Bronchial epithelial cell (primary cell): Measurements from ENCODE around the gene GGTLC2. TPM values are rescaled to one million over a fixed set of nuclear protein-coding genes. Genes with fewer than 3 reads are reported as not detected.
"Not testable (repeated sequence)": the region's sequence is repeated elsewhere in the genome, so short reads cannot be mapped to it uniquely, and the experiment has no call there.

Source experiments
- DNase-seq: peaks from one replicate; pipeline ENCODE4 v3.0.0-alpha.2; 2010; ENCODE audit warnings: low read depth
- FAIRE-seq: peaks from 2 replicates; lab custom pipeline; 2011; peaks lifted over from hg19 to GRCh38; lab: Jason Lieb, UNC
- H3K27me3 ChIP-seq: 2 replicates; pipeline ENCODE4 v1.5.1; 2011; ENCODE audit warnings: low read length; ENCODE audit not compliant: control insufficient read depth, insufficient read depth
- H3K36me3 ChIP-seq: 2 replicates; pipeline ENCODE4 v1.5.1; 2011; ENCODE audit warnings: low read length; ENCODE audit not compliant: control insufficient read depth, insufficient read depth
- H3K4me3 ChIP-seq: 2 replicates; pipeline ENCODE4 v1.5.1; 2011; ENCODE audit warnings: mild to moderate bottlenecking, low read depth, low read length, control low read depth
- total RNA-seq: library from RNA; depleted of rRNA; stranded (reverse); fragments of >200 nt; gene quantifications from 2 replicates; pipeline ENCODE4 v1.2.1, GENCODE V29; 2014
- TF ChIP-seq, protein P1 (sequence below): IDR thresholded peaks from 2 replicates; pipeline ENCODE4 v1.5.1; 2011; ENCODE audit warnings: mild to moderate bottlenecking, moderate library complexity, low read length, control low read depth, inconsistent platforms; ENCODE audit not compliant: insufficient read depth, severe bottlenecking

GGTLC2 gene
- total RNA-seq, 1 donor from 2014 or later, result not detected

- DNase-seq (no peak), FAIRE-seq (peak; percentile 98)
- H3K36me3 ChIP-seq, result no peaks in the 10 kb centered on the region
- no peak overlapping the region for H3K4me3 ChIP-seq
- TF ChIP-seq, protein P1, sequence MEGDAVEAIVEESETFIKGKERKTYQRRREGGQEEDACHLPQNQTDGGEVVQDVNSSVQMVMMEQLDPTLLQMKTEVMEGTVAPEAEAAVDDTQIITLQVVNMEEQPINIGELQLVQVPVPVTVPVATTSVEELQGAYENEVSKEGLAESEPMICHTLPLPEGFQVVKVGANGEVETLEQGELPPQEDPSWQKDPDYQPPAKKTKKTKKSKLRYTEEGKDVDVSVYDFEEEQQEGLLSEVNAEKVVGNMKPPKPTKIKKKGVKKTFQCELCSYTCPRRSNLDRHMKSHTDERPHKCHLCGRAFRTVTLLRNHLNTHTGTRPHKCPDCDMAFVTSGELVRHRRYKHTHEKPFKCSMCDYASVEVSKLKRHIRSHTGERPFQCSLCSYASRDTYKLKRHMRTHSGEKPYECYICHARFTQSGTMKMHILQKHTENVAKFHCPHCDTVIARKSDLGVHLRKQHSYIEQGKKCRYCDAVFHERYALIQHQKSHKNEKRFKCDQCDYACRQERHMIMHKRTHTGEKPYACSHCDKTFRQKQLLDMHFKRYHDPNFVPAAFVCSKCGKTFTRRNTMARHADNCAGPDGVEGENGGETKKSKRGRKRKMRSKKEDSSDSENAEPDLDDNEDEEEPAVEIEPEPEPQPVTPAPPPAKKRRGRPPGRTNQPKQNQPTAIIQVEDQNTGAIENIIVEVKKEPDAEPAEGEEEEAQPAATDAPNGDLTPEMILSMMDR, result no peak
- no peaks in the 10 kb centered on the region for H3K27me3 ChIP-seq
Observed at GRCh38 chr22:22682196-22682595, 37.8 kb downstream of the GGTLC2 start.

GRCh38 chr22:22682807-22683667 is 38.6 kb downstream of the GGTLC2 start:
- H3K27me3 ChIP-seq, result no peaks in the 10 kb centered on the region
- DNase-seq (no peak), FAIRE-seq (no peak)
- H3K36me3 ChIP-seq, result no peaks in the 10 kb centered on the region
- TF ChIP-seq, protein P1, result no peak
- H3K4me3 ChIP-seq, result no peak overlapping the region

DNA sequence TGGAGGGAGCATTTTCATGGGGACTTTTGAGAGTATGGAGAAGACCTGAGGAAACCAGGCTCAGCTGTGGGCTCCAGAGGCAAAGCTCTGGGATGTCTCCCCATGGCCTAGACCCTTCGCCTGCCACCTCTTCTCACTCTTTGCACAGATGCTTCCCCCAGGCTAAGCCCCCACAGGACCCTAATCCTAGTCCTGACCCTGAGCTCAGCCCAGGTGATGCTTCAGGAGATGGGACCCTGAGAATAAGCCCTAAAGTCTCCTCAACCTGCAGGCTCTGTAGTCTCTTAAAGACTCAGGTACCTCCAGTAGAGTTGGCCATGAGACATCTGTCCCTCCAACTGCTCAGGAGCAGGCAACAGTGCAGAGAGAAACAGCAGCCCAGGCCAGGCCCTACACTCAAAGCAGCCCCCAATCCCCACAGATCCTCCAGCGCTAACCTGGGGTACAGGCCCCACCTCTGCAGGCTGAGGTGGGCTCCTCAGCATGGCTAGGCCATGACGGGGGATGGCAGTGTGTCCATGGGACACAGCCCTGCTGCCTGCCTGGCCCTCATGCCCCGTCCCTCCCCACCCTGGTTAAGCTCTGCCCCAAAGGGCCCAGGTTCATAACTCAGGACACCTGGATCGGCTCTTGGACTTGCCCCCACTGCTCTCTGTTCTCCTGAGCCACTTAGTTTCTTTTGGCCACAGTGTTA is 39.4 kb downstream of the GGTLC2 start:
- FAIRE-seq (no peak), DNase-seq (no peak)
- H3K27me3 ChIP-seq, result no peaks in the 10 kb centered on the region

GRCh38 chr22:22684580-22685561 is 40.5 kb downstream of the GGTLC2 start:
- Histone ChIP-seq H3K4me3 (no peak overlapping the region), H3K27me3 (no peaks in the 10 kb centered on the region), H3K36me3 (no peaks in the 10 kb centered on the region)
- DNase-seq (no peak), FAIRE-seq (peak; percentile 66)
- TF ChIP-seq, protein P1, result peak; percentile 47

More for the DNA sequence above, 39.4 kb downstream of the GGTLC2 start:
- Histone ChIP-seq H3K4me3 (no peak overlapping the region), H3K36me3 (no peaks in the 10 kb centered on the region)
- TF ChIP-seq, protein P1, result no peak

- no peak overlapping the region for H3K4me3 ChIP-seq
- FAIRE-seq, result no peak
- DNase-seq, result no peak
- TF ChIP-seq, protein P1, result no peak
- H3K36me3 ChIP-seq, result no peaks in the 10 kb centered on the region
- H3K27me3 ChIP-seq, result no peaks in the 10 kb centered on the region
Observed at GRCh38 chr22:22685586-22685985, 41.2 kb downstream of the GGTLC2 start.

DNA sequence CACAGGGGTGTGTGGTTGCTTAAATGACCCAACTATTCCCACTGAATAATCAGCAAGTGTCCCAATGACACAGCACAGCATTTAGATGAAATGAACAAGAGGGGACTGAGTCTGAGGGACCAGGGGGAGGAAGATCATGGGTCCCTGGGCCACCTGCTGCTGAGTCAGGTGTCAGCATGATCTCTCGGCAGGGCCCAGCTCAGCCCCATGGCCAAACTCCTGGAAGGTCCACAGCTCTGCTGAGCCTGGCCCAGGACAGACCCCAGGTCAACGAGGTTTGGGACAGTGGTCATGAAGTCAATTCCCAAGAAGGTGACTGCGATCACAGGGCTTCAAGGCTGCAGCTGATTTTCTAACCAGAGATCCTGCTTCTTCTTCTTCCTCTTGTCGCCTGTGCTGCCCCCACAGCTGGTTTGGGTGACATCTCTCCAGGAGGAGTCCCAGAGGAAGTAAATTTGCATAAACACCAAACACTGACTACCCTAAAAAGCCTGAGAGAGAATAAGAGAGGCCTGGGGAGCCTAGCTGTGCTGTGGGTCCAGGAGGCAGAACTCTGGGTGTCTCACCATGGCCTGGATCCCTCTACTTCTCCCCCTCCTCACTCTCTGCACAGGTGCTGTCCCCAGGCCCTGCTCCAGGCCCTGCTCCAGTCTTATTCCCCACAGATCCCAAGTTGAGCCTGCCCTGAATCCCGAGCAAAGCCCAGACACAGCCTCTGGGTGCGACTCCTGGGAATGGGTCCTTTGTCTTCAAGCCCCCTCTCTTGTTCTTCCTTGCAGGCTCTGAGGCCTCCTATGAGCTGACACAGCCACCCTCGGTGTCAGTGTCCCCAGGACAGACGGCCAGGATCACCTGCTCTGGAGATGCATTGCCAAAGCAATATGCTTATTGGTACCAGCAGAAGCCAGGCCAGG is 42.0 kb downstream of the GGTLC2 start:
- not testable (repeated sequence) for H3K4me3 ChIP-seq, H3K27me3 ChIP-seq, H3K36me3 ChIP-seq, DNase-seq
- peak; percentile 82 for FAIRE-seq
